GM18498 (cell line): ENCODE data around the gene COL18A1.

Experiments used
- ATAC-seq: cut with Tn5 transposase; IDR thresholded peaks from one replicate; pipeline ENCODE4 v1.9.1; 2021; ENCODE audit warnings: mild to moderate bottlenecking, moderate library complexity; ENCODE audit not compliant: unreplicated experiment

The COL18A1 gene

GRCh38 chr21:45475797-45476570, 71.0 kb downstream of the COL18A1 start:
- no peak for ATAC-seq

DNA sequence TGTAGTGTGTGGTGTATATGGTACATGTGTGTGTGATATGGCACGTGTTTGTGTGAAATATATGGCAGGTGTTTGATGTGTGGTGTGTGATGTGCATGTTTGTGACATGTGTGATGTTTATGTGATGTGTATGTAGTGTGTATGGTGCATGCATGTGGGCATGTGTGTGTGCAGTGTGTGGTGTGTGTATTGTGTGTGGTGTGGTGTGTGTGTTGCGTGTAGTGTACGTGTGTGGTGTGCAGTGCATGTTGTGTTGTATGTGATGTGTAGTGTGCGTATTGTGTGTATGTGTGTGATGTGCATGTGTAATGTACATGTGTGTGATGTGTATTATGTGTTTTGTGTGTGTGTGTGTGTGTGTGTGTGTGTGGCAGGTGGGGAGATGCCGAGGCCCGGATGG, 71.6 kb downstream of the COL18A1 start:
- no peak for ATAC-seq

- no peak for ATAC-seq
Measured at GRCh38 chr21:45477176-45478114, 72.5 kb downstream of the COL18A1 start.

DNA sequence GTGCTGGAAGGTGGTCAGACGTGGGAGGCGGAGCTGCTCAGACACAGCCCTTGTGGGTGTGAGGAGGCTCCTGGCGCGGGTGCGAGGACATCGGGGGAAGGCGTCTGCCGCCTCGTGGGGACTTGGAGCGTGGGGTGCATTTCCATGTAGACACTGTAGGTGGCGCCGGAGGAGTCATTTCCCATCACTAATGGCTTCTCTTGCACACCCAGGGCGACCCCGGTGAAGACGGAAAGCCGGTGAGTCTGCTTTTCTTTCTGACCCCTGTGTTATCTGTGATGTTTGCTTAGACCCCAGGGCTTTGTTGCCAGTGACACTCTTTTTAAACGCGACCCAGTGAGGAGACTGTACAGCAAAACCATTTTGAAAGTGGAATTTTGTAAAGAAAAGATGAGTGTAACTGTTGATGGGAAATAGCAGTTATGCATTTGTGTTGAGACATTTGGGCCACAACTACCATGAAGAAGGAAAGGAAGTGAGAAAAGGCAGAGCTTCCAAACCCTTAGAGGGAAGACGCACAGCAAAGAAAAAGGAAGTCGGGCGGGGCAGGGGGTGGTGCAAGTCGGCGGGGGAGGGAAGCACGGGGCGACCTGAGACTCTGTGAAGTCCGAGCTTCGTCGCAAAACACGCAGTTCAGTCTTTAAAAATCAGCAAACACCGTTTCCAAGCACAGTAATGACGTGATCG, 73.3 kb downstream of the COL18A1 start:
- ATAC-seq = no peak

DNA sequence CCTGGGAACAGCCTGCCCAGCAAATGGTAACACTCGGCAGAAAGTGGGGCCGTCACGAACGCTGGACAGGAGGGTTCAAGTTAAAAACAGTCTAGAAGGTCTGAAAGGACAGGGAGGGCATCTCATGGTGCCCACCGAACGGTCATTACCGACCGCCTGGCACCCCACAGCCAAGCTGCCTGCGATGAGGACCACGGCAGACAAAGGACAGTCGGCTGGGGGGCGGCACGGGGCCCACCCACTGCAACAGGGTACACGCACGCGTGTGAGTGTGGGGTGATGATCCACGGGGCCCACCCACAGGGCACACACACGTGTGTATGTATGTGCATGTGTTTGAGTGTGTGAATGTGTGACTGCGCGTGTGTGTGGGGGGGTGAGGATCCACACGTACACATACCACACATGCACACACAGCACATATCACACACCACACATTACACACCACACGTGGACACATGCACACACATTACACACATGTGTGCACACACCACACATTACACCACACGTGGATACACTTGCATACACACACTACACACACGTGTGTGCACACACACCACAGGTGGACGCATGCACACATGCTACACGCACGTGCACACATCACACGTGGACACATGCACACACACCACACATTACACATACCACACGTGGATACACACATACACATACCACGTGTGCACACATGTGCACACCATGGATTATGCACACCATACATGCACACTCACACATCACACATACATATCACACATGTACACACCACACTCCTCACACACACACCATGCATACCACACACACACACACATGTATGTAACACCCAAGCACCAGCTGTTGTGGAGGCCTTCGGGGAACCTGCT, 74.1 kb downstream of the COL18A1 start:
- ATAC-seq = no peak

DNA sequence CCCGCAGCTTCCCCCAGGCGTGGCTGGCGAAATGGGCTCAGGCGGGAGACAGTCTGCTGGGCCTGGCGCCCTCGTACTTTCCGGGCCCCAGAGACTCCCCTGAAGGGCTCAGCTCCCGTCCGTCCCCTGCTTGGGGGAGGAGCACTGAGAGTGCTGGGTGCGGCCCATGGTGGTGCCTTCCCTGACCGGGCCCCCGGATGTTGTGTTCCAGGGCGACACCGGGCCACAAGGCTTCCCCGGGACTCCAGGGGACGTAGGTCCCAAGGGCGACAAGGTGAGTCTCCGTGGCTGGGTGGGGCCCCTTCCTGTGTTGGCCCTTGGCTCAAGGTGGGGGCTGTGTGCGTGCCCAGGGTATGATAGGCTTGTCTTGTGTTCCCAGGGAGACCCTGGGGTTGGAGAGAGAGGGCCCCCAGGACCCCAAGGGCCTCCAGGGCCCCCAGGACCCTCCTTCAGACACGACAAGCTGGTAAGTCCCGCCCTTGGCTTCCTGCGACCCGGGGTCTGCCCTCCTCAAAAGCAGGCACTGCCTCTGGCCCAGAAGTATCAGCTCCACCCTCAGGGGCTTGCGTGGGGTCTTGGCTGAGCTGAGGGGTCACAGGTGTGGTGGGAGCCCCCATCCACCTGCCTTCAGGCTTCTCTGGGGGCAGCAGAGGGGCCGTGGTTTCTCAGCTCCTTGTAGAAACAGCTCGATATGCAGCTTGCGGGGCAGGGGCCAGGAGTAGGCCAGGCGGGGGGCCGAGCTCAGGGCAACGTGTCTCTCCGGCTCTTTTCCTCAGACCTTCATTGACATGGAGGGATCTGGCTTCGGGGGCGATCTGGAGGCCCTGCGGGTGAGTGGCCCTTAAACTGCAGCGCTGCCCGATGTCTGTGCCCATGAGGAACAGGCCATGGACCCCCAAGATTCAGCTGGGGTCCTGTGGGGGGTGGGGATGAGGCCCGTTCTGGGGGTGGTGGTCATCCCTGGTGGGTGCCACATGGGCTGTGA, 75.0 kb downstream of the COL18A1 start:
- no peak for ATAC-seq

- no peak for ATAC-seq
Measured at GRCh38 chr21:45480701-45481500, 75.9 kb downstream of the COL18A1 start.

- ATAC-seq = no peak
Measured at GRCh38 chr21:45481566-45481965, 76.6 kb downstream of the COL18A1 start.

DNA sequence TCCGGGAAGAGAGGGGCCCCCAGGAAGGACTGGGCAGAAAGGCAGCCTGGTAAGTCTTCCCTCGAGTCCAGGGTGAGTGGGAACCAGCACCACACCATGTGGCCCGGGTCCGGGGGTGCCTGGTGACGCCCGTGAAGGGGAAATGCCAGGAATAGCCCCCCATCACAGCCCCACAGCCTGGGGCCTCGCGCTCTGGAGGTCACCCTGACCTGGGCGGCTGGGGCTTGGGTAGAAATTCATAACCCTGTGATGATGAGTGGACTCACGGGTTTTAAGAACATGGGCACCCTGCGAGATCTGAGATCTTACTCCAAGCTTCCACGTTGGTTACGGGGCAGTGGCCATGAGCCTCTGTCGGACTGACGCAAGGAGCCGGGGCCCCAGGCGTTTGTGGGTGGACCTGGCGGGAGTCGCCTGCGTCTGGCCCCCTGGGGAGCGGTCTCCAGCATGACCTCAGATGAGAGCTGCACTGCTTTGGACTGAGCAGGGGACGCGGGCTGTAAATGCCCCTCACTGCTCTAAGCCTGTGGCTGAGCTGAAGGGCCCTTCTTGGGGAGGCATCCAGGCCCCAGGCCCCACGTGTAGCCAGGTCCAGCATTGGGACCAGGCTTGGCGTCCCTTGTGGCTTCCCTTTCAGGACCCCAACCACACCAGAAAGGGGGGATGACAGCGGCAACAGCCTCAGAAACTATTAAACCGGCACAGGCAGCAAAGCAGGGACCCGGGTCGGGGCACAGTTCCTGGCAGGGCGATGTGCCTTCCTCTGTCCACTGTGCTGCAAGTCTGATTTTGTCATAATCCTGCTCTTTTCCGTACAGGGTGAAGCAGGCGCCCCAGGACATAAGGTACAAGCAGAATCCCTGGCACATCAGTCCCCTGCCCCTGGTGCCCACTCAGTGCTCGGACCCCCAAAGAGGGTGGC, 77.3 kb downstream of the COL18A1 start:
- ATAC-seq = no peak

DNA sequence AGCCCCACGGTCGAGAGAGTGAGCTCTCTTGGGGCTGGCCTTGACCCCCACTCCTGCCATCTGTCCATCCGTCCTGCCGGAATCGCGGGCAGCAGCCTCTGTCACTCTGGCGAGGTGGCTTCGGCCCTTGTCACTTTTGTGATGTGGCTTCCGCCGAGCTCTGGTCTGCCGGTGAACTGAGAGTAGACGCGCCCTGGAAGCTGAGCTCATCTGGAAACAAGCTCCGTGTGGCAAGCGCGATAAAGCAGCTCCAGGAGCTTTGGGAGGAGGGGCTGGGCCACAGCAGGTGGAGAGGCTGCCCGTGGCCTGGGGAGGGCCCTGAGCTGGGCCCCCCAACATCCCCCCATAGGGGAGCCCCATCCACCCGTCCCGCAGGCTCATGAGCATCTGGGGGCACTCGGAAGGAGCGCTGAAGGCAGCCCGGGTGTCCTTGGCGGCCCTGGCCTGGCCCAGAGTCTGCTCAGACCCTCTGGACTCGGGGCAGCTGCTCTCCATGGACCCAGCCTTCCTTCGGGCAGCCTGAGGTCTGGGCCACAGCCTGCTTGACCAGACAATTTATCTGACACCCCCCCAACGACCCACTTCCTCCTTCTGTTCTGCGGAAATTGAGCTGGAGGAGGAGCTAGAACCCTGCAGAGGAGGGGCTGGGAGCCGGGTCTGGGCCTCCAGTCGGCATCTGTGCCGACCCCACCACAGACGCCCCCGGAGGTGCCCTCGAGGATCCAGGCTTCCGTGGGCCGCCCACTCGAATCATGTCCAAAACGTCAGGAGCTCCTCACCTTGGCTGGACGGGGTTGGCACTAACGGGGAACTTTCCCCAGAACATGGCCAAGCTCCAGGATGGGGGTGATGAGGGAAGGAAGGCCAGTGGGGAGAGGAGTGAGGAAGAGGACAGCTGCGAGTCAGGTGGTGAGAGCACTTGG, 78.2 kb downstream of the COL18A1 start:
- ATAC-seq = no peak

DNA sequence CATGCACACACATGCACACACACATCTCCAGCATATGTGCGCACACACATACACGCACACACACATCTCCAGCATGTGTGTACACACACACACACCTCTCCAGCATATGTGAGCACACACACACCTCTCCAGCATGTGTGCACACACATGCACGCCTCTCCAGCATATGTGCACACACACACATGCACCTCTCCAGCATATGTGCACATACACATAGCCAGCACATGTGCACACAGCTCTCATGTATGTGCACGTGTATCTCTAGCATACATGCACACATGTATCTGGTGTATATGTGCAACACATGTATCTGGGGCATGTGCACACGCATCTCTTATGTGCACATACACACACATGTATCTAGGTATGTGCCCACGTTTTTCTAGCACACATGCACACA, 79.4 kb downstream of the COL18A1 start:
- ATAC-seq = no peak

- no peak for ATAC-seq
Measured at GRCh38 chr21:45485686-45486442, 80.9 kb downstream of the COL18A1 start.

DNA sequence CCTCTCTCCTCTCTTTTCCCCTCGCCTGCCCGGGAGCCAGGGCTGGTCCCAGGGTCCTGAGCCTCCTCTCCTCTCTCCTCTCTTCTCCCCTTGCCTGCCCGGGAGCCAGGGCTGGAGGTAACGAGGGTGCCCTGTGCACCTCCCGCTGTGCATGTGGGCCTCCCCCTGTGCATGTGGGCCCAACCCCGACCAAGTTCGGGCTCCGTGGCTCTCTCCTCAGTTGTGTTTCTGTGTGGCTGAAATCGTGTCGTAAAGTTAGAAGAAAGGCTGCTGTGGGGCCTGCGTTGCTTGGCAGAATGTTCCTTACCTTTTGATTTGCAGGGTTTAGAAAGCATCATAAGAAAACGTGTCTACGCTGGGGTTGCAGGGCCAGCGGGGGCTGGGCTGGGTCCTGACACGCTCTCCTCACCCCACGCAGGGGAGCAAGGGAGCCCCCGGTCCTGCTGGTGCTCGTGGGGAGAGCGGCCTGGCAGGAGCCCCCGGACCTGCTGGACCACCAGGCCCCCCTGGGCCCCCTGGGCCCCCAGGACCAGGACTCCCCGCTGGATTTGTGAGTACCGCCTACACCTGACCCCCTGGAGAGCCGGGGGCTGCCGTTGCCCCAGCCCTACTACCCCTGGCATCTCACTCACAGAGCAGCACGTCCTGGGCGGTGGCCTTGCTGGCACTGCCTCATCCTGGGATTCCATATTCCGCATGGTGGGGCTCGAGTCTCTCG, 81.6 kb downstream of the COL18A1 start:
- ATAC-seq = no peak

- ATAC-seq = no peak
Measured at GRCh38 chr21:45487161-45487806, 82.3 kb downstream of the COL18A1 start.
